ENCODE data around the gene GLCCI1.
A peak's percentile ranks its signal among the peaks of the same experiment; 100 is the strongest.

The GLCCI1 gene

GRCh38 chr7:7996568-7996967 lies 28.0 kb downstream of the GLCCI1 start:
- Mint-ChIP-seq H3K4me3 (peak overlapping the region; percentile 12), H3K4me1 (peaks cover 23% of the 10 kb centered on the region), H3K27me3 (no peaks in the 10 kb centered on the region), H3K27ac (no peak overlapping the region), H3K9me3 (peaks cover 17% of the 10 kb centered on the region), H3K36me3 (peaks cover 22% of the 10 kb centered on the region)

DNA sequence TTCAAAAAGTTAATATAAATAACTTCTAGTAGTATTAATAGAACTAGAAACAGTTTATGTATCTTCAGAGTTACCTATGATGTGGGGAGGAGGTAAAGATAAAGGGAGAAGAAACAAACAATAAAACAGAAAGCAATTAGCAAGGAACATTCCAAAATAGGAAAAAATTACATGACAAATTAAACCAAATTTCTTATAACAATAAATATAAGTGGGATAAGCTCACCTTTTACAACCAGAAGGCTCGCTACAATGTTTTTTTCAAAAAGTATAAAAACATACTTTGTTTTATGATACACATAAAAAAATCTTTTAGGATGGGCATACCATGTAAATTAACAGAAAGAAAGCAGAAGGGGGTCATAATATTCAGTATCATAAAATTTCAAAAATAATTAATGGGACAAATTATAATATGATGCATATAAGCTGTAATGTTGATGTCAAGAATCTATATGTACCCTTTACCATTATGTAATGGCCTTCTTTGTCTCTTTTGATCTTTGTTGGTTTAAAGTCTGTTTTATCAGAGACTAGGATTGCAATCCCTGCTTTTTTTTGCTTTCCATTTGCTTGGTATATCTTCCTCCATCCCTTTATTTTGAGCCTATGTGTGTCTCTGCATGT lies 31.8 kb downstream of the GLCCI1 start:
- Mint-ChIP-seq H3K4me3 (no peak overlapping the region), H3K36me3 (peaks cover 12% of the 10 kb centered on the region), H3K27ac (no peak overlapping the region)

DNA sequence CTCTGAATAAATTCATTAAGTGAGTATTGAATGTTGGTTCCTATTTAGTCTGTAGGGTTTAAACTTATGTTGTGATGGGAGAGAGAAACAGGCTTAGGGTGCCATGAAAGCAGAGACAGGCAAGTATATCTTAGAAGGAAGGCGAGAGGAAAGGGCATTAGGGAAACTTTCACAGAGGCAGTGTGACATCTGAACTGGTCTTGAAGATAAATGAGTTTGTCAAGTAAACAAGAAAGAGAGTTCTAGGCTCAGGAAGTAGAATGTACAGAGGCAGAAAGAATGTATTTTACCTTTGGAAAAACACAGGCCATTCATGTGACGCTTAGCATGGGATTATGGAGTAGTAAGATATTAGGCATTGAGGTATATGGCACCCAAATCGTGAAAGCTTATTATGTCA lies 34.5 kb downstream of the GLCCI1 start:
- peaks cover 15% of the 10 kb centered on the region for H3K4me1 Mint-ChIP-seq
- peak overlapping the region; percentile 5 for H3K27ac Mint-ChIP-seq
- no peak overlapping the region for H3K4me3 Mint-ChIP-seq
- H3K36me3 Mint-ChIP-seq: peaks cover 21% of the 10 kb centered on the region
- no peaks in the 10 kb centered on the region for H3K9me3 Mint-ChIP-seq
- H3K27me3 Mint-ChIP-seq: no peaks in the 10 kb centered on the region

More for the DNA sequence above, 31.8 kb downstream of the GLCCI1 start:
- H3K4me1 Mint-ChIP-seq: peaks cover 26% of the 10 kb centered on the region
- no peaks in the 10 kb centered on the region for H3K27me3 Mint-ChIP-seq
- H3K9me3 Mint-ChIP-seq: no peaks in the 10 kb centered on the region

DNA sequence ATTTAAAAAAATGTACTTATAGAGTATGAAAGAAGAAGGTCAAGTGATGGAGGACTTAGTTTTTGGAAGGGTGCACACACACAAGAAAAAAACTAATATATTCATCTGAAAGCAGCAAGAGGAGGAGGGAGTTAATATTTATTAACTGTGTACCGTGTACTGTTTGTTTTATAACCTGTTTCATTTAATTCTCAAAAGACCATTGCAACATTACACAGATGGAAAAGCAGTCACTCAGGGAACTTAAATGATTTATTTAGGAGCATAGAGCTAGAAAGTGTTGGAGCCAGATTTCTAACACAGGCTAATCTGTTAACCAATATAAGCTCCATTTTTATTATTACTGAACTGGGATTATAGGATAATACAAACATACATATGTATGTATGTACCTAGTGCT lies 36.7 kb downstream of the GLCCI1 start:
- H3K9me3 Mint-ChIP-seq: no peaks in the 10 kb centered on the region
- H3K27ac Mint-ChIP-seq: no peak overlapping the region
- peaks cover 21% of the 10 kb centered on the region for H3K36me3 Mint-ChIP-seq
- no peaks in the 10 kb centered on the region for H3K27me3 Mint-ChIP-seq
- H3K4me3 Mint-ChIP-seq: no peak overlapping the region
- H3K4me1 Mint-ChIP-seq: peaks cover 18% of the 10 kb centered on the region

- peak overlapping the region; percentile 80 for H3K27ac Mint-ChIP-seq
- H3K36me3 Mint-ChIP-seq: peaks cover 9% of the 10 kb centered on the region
- H3K27me3 Mint-ChIP-seq: no peaks in the 10 kb centered on the region
- peaks cover 55% of the 10 kb centered on the region for H3K4me1 Mint-ChIP-seq
- H3K4me3 Mint-ChIP-seq: peak overlapping the region; percentile 51
- no peaks in the 10 kb centered on the region for H3K9me3 Mint-ChIP-seq
These were observed 45.8 kb downstream of the GLCCI1 start for GRCh38 chr7:8014399-8014798.

DNA sequence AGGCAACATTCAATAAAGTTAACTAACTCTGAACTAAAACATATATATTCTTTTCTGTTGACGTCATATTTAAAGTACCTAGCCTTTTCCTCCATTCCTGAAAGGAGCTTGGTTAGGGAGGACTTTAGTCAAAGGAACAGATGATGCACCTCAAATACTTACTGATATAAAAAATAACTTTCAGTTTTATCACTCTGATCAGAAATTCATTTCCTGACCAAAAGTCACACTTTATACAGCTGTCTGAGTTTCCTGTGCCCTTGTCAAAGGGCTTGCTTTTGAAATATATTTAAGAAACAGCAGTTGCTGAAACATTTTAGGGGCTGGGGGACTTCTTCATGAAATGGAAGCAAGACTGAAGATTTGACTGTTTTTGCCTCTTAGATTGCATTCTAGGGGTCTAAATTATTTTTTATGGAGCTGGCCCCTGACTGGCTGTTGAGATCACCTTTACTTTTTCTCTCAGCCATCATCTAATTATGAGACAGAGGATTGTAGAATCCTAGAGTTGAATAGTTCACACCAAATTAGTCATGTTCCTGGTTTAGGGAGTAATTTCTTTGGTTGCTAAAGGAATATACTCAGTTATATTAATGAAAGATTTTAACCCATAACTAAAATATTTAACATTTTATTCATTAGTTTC lies 46.6 kb downstream of the GLCCI1 start:
- H3K4me1 Mint-ChIP-seq: peaks cover 54% of the 10 kb centered on the region
- H3K4me3 Mint-ChIP-seq: peak overlapping the region; percentile 19
- peak overlapping the region; percentile 41 for H3K27ac Mint-ChIP-seq
- H3K9me3 Mint-ChIP-seq: no peaks in the 10 kb centered on the region
- H3K27me3 Mint-ChIP-seq: no peaks in the 10 kb centered on the region
- H3K36me3 Mint-ChIP-seq: peaks cover 11% of the 10 kb centered on the region

- Mint-ChIP-seq H3K27ac (peak overlapping the region; percentile 87), H3K4me3 (no peak overlapping the region), H3K4me1 (peaks cover 54% of the 10 kb centered on the region), H3K27me3 (no peaks in the 10 kb centered on the region), H3K9me3 (no peaks in the 10 kb centered on the region), H3K36me3 (peaks cover 11% of the 10 kb centered on the region)
These were observed 47.1 kb downstream of the GLCCI1 start for GRCh38 chr7:8015746-8016120.

DNA sequence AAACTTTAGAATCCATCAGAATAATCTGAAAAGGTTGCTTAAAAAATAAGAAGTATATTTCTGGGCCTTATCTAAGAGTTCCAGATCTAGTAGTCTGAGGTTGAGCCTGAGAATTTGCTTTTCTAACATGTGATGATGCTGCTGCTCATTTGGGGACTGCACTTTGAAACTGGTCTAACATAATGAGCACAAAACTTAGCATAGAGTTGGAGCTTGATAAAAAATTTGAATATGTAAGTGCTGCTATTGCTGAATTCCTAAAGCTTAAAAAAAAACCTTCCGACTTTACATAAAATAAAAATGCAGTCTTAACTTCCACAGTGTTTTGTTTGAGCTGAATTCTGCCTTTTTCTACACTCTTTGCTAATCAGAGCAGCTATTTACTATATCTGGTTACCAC lies 48.8 kb downstream of the GLCCI1 start:
- Mint-ChIP-seq H3K27me3 (no peaks in the 10 kb centered on the region), H3K9me3 (no peaks in the 10 kb centered on the region), H3K4me3 (no peak overlapping the region), H3K36me3 (peaks cover 7% of the 10 kb centered on the region), H3K27ac (no peak overlapping the region), H3K4me1 (peaks cover 47% of the 10 kb centered on the region)

- peaks cover 47% of the 10 kb centered on the region for H3K4me1 Mint-ChIP-seq
- H3K27me3 Mint-ChIP-seq: no peaks in the 10 kb centered on the region
- peaks cover 13% of the 10 kb centered on the region for H3K36me3 Mint-ChIP-seq
- no peak overlapping the region for H3K4me3 Mint-ChIP-seq
- no peak overlapping the region for H3K27ac Mint-ChIP-seq
- H3K9me3 Mint-ChIP-seq: no peaks in the 10 kb centered on the region
These were observed 50.4 kb downstream of the GLCCI1 start for GRCh38 chr7:8018961-8019360.

GRCh38 chr7:8022628-8023027 lies 54.0 kb downstream of the GLCCI1 start:
- peaks cover 15% of the 10 kb centered on the region for H3K4me1 Mint-ChIP-seq
- H3K36me3 Mint-ChIP-seq: peaks cover 43% of the 10 kb centered on the region
- H3K27ac Mint-ChIP-seq: no peak overlapping the region
- peaks cover 15% of the 10 kb centered on the region for H3K9me3 Mint-ChIP-seq
- no peaks in the 10 kb centered on the region for H3K27me3 Mint-ChIP-seq
- no peak overlapping the region for H3K4me3 Mint-ChIP-seq

DNA sequence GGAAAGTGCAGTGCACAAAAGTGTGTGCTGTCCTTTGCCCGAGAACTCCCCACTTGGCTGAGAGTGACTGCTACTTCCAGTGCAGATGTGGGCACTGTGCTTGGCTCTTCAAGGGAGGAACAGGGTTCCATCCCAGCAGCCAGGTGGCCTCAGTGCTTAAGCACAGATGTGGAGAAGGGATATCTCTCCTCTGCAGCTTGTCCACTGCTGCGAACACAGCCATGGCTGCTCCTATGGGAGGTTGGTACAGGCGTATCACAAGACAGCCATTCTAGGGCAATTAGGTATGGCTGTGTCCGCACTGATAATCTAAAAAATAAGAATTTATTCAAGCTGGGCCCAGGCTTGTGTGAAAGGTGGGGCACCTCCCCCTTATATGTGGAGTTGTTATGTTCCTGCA lies 66.6 kb downstream of the GLCCI1 start:
- peaks cover 8% of the 10 kb centered on the region for H3K36me3 Mint-ChIP-seq
- H3K9me3 Mint-ChIP-seq: no peaks in the 10 kb centered on the region
- H3K4me3 Mint-ChIP-seq: no peak overlapping the region
- peak overlapping the region; percentile 20 for H3K27ac Mint-ChIP-seq
- peaks cover 31% of the 10 kb centered on the region for H3K4me1 Mint-ChIP-seq
- H3K27me3 Mint-ChIP-seq: no peaks in the 10 kb centered on the region

- Mint-ChIP-seq H3K9me3 (no peaks in the 10 kb centered on the region), H3K27ac (no peak overlapping the region), H3K4me3 (no peak overlapping the region), H3K4me1 (peaks cover 38% of the 10 kb centered on the region), H3K27me3 (no peaks in the 10 kb centered on the region), H3K36me3 (peaks cover 8% of the 10 kb centered on the region)
These were observed 67.3 kb downstream of the GLCCI1 start for GRCh38 chr7:8035647-8036518.

GRCh38 chr7:8037151-8037550 lies 68.6 kb downstream of the GLCCI1 start:
- H3K4me3 Mint-ChIP-seq: no peak overlapping the region
- peaks cover 11% of the 10 kb centered on the region for H3K36me3 Mint-ChIP-seq
- H3K27ac Mint-ChIP-seq: no peak overlapping the region
- H3K27me3 Mint-ChIP-seq: no peaks in the 10 kb centered on the region
- H3K9me3 Mint-ChIP-seq: no peaks in the 10 kb centered on the region
- H3K4me1 Mint-ChIP-seq: peaks cover 40% of the 10 kb centered on the region

DNA sequence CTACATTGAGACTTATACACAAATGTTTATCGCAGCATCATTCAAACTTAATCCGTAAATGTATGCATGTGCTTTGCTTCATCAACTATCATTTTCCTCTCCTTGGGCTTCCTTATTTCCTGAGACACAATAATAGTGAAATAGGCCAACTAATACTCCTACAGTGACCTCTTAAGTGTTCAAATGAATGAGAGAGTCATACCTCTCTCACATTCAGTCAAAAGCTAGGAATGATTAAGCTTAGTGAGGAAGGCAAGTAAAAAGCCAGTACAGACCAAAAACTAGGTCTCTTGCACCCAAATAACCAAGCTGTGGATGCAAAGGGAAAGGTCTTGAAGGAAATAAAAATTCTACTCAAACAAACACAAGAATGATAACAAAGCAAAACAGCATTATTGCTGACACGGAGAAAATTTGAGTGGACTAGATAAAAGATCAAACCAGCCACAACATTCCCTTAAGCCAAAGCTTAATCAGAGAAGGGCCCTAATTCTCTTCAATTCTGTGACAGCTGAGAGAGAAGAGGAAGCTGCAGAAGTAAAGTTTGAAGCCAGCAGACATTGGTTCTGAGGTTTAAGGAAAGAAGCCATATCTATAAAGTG lies 72.3 kb downstream of the GLCCI1 start:
- Mint-ChIP-seq H3K9me3 (no peaks in the 10 kb centered on the region), H3K27me3 (no peaks in the 10 kb centered on the region), H3K36me3 (peaks cover 25% of the 10 kb centered on the region), H3K27ac (no peak overlapping the region), H3K4me1 (peaks cover 55% of the 10 kb centered on the region), H3K4me3 (no peak overlapping the region)

DNA sequence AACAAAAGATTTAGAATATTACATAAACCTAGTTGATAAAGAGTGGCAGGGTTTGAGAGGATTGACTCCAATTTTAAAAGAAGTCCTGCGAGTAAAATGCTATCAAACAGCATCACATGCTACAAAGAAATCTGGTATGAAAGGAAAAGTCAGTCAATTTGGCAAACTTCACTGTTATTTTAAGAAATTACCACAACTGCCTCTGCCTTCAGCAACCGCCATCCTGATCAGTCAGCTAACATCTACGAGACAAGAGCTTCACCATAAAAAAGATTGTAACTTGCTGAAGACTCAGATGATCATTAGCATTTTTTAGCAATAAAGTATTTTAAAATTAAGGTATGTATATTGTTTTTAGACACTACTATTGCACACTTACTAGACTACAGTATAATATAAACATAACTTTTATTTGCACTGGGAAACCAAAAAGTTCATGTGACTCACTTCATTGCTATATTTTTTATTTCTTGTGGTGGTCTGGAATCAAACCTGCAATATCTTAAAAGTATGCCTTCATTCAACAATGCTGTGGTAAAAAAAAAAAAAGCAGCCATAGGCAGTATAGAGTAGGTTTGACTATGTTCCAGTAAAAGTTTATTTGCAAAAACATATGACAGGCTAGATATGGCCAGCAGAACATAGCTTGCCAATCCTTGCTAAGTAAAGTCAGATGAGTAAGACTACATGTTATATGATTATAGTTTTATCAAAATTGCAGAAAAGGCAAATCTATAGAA lies 74.4 kb downstream of the GLCCI1 start:
- Mint-ChIP-seq H3K4me1 (peaks cover 69% of the 10 kb centered on the region), H3K27me3 (no peaks in the 10 kb centered on the region), H3K4me3 (no peak overlapping the region), H3K27ac (peak overlapping the region; percentile 56), H3K9me3 (no peaks in the 10 kb centered on the region), H3K36me3 (peaks cover 18% of the 10 kb centered on the region)
